Stomach smooth muscle (tissue), 2 donors: ENCODE data around the gene KRTAP10-11.
"Not testable (repeated sequence)": the region's sequence is repeated elsewhere in the genome, so short reads cannot be mapped to it uniquely, and the experiment has no call there.

Experiments
- H3K27ac ChIP-seq: one replicate; pipeline ENCODE4 v1.7.0; 2013; ENCODE audit warnings: mild to moderate bottlenecking, low read length, inconsistent platforms
- H3K27me3 ChIP-seq, 2 donors: one replicate each; pipeline ENCODE4 v1.7.0; 2013; ENCODE audit warnings: low read length in 2 of 2; ENCODE audit not compliant: insufficient read depth in 2 of 2, control insufficient read depth in 1 of 2
- H3K36me3 ChIP-seq, 2 donors: one replicate each; pipeline ENCODE4 v1.7.0; 2013; ENCODE audit warnings: low read length in 2 of 2; ENCODE audit not compliant: control insufficient read depth in 2 of 2, insufficient read depth in 2 of 2
- H3K4me1 ChIP-seq: one replicate; pipeline ENCODE4 v1.7.0; 2013; ENCODE audit warnings: low read length; ENCODE audit not compliant: control insufficient read depth, insufficient read depth
- H3K4me3 ChIP-seq, 2 donors: one replicate each; pipeline ENCODE4 v1.7.0; 2013; ENCODE audit warnings: low read length in 2 of 2
- H3K9ac ChIP-seq, 2 donors: one replicate each; pipeline ENCODE4 v1.7.0; 2013; ENCODE audit warnings: low read length in 2 of 2, mild to moderate bottlenecking in 1 of 2
- H3K9me3 ChIP-seq, 2 donors: one replicate each; pipeline ENCODE4 v1.7.0; 2013; ENCODE audit warnings: low read length in 2 of 2; ENCODE audit not compliant: control insufficient read depth in 2 of 2
- donor health status: healthy.
- donor health status: Pancreatic carcinoma.

Gene KRTAP10-11

DNA sequence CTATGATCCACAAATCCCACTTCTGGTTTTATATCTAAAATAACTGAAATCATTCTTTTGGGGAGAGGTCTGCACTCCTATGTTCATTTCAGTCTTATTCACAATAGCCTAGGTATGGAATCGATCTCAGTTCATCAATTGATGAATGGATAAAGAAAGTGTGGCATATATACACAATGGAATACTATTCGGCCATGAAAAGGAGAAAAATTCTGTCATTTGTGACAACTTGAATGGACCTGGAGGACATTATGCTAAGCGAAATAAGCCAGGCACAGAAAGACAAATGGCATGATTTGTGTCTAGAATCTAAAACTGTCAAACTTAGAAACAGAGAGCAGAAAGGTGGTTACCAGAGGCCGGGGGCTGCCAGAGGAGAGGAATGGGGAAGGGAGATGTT, 39.7 kb upstream of the KRTAP10-11 start:
- no peak overlapping the region for H3K4me3 ChIP-seq
- H3K36me3 ChIP-seq, result no peaks in the 10 kb centered on the region
- peaks cover 1 to 3% of the 10 kb centered on the region in 2 donors for H3K9me3 ChIP-seq
- peaks cover 5 to 15% of the 10 kb centered on the region in 2 donors for H3K27me3 ChIP-seq
- no peak overlapping the region for H3K9ac ChIP-seq
- H3K4me1 ChIP-seq, result no peaks in the 10 kb centered on the region
- H3K27ac ChIP-seq, result no peak overlapping the region

DNA sequence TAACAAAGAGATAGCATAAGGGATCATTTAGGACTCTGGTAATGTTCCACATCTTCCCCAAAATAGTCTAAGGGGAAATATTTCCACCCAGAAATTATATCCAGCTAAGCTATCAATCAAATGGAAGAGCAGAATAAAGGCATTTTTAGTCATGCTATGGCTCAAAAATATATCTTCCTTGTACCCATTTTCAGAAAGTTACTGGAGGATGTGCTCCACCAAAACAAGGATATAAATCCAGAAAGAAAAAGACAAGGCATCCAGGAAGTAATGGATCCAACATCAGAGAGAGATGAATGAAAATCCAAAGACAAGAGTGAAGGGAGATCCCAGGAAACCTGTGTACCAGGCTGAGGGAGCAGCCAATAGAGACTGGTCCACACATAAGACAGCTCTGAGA, 37.0 kb upstream of the KRTAP10-11 start:
- H3K4me3 ChIP-seq, result no peak overlapping the region
- H3K9ac ChIP-seq, result no peak overlapping the region
- peaks cover 3 to 6% of the 10 kb centered on the region in 2 donors for H3K9me3 ChIP-seq
- H3K4me1 ChIP-seq, result no peaks in the 10 kb centered on the region
- H3K36me3 ChIP-seq, result no peaks in the 10 kb centered on the region
- H3K27me3 ChIP-seq, result peaks cover 0 to 5% of the 10 kb centered on the region in 2 donors
- H3K27ac ChIP-seq, result no peak overlapping the region

DNA sequence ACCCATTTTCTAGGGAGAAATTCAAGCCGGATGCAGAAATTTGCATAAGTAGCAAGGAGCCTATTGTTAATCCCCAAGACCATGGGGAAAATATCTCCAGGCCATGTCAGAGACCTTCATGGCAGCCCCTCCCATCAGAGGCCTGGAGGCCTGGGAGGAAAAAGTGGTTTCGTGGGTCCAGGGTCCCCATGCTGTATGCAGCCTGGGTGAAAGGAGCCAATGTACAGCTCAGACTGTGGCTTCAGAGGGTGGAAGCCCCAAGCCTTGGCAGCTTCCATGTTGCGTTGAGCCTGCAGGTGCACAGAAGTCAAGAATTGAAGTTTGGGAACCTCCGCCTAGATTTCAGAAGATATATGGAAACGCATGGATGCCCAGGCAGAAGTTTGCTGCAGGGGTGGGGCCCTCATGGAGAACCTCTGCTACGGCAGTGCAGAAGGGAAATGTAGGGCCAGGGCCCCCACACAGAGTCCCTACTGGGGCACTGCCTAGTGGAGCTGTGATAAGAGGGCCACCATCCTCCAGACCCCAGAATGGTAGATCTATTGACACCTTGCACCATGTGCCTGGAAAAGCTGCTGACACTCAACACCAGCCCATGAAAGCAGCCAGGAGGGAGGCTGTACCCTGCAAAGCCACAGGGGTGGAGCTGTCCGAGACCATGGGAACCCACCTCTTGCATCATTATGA, 35.9 kb upstream of the KRTAP10-11 start:
- H3K9me3 ChIP-seq, H3K27ac ChIP-seq, H3K4me1 ChIP-seq, H3K27me3 ChIP-seq, H3K9ac ChIP-seq, H3K4me3 ChIP-seq, H3K36me3 ChIP-seq: not testable (repeated sequence)

DNA sequence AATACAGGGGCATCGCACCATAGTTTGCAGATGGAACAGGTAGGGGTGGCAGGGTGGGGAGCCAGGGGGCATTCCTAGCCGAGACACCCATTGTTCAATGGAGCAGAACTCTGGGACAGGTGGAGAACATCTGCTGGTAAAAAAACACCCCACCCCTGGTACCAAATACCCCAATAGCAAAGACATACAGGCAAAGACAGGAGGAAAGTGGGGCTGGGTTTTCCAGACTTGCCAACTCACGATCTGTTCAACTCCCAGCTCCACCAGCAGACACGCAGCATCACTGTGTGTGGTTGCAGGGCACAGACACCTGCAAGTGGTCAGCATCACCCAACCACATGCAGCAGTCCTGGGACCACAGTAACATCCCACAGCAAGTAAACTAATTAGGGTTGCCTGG, 34.7 kb upstream of the KRTAP10-11 start:
- Histone ChIP-seq H3K4me3 (no peak overlapping the region), H3K4me1 (no peaks in the 10 kb centered on the region), H3K9ac (no peak overlapping the region), H3K9me3 (peaks cover 3 to 6% of the 10 kb centered on the region in 2 donors), H3K27me3 (peaks cover 2 to 6% of the 10 kb centered on the region in 2 donors), H3K27ac (no peak overlapping the region), H3K36me3 (no peaks in the 10 kb centered on the region)

DNA sequence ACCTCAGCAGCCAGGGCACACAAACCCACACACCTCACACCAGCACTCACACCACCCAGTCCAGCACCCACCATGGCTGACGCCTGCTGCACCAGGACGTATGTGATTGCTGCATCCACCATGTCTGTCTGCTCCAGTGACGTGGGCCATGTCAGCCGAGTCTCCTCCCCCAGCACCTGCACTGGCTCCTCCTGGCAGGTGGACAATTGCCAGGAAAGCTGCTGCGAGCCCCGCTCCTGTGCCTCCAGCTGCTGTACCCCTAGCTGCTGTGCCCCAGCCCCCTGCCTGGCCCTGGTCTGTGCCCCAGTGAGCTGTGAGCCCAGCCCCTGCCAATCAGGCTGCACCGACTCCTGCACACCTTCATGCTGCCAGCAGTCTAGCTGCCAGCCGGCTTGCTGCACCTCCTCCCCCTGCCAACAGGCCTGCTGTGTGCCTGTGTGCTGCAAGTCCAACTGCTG, 34.2 kb upstream of the KRTAP10-11 start, which contains the start of gene KRTAP10-8:
KRTAP10-8 (plus strand) TSS at position 51 of the 458 bp plus-strand sequence; CDS start at position 73, 22 bp downstream.
- Histone ChIP-seq H3K4me1 (no peaks in the 10 kb centered on the region), H3K4me3 (no peak within 1 kb of the TSS), H3K9ac (no peak within 1 kb of the TSS), H3K27me3 (peaks cover 2 to 6% of the 10 kb centered on the region in 2 donors), H3K27ac (no peak within 1 kb of the TSS), H3K9me3 (peaks cover 3 to 6% of the 10 kb centered on the region in 2 donors), H3K36me3 (no peaks in the 10 kb centered on the region)

DNA sequence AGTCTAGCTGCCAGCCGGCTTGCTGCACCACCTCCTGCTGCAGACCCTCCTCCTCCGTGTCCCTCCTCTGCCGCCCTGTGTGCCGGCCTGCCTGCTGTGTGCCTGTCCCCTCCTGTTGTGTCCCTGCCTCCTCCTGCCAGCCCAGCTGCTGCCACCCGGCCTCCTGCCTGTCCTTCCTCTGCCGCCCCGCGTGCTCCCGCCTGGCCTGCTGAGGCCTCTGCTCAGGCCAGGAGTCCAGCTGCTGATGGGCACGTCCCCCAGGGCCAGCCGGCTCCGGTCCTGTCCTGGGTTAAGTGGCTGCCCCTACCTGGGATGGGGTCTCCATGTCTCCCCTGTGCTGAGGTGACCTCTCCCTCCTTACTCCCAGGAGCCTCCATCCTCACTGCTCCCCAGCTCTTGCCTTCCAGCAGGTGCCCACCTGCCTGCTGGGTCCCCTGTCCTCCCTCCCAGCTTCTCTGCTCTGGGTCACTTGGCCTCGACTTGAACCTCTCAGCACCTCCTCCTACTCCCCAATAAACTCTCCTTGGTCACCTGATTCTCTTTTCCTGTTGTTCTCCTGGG, 33.5 kb upstream of the KRTAP10-11 start:
- Histone ChIP-seq H3K4me3 (no peak overlapping the region), H3K27me3 (peaks cover 2 to 6% of the 10 kb centered on the region in 2 donors), H3K9ac (no peak overlapping the region), H3K27ac (no peak overlapping the region), H3K4me1 (no peaks in the 10 kb centered on the region), H3K9me3 (peaks cover 3 to 6% of the 10 kb centered on the region in 2 donors), H3K36me3 (no peaks in the 10 kb centered on the region)

DNA sequence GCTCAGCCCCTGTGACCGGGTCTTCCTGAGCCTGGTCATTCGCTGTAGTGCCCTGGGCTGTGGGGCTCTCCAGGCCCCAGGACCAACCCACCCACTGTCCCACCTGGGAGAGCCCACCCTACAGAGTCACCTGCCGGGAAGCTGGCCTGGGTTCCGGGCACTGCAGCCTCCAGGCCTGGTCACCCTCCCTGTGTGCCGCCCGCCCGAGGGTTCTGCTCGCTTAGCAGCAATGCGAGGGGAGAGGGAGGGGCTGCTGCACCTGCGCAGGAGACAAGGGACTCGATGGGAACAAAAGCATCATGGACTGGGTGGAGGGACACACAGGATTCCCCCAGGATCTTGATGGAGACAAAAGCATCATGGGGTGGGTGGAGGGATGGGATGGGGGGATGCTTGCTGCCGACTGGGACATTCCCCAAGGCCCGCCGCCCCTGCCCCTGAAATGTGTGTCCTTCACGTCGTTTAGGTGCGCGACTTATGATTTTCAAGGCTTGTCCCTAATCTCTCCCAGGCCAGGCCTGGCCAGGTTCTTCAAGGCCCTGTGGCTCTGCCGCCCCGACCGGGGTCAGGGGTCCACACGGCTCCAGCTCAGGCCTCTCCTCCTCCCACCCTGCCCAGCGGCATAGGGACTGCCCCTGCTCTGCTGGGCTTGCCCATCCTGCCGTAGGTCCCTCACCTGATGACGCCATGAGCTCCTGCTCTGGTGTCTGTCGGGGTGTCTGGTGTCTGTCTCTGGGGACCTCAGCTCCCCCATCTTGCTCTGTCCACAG, 32.6 kb upstream of the KRTAP10-11 start:
- no peak overlapping the region for H3K9ac ChIP-seq
- H3K27me3 ChIP-seq, result peaks cover 2 to 6% of the 10 kb centered on the region in 2 donors

DNA sequence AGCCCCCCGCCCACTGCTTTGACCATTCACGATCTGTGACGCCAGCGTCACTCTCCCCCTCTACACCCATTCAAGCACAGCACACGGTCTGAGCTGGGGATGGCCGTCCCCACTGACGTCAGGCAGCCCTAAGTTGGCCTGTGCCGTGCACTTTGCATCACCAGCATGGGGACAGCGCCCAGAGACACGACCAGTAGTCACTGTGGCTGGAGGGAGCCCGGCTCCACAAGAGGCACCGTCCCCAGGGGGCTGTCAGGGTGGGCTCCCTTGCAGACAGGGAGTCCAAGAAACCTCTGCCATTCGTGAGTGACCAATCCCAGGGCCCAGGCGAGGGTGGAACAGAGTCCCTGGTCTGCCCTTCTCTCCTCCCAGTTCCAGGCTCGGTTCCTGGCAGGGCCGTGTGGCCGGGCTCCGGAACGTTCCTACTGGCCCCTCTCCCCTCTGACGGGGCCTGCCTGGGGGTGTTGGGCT, 32.0 kb upstream of the KRTAP10-11 start:
- Histone ChIP-seq H3K36me3 (no peaks in the 10 kb centered on the region), H3K9ac (no peak overlapping the region), H3K27ac (no peak overlapping the region), H3K4me1 (no peaks in the 10 kb centered on the region), H3K27me3 (peaks cover 2 to 8% of the 10 kb centered on the region in 2 donors), H3K4me3 (no peak overlapping the region), H3K9me3 (peaks cover 3 to 9% of the 10 kb centered on the region in 2 donors)

More for the DNA sequence above, 32.6 kb upstream of the KRTAP10-11 start:
- Histone ChIP-seq H3K4me1 (no peaks in the 10 kb centered on the region), H3K36me3 (no peaks in the 10 kb centered on the region), H3K27ac (no peak overlapping the region), H3K4me3 (no peak overlapping the region), H3K9me3 (peaks cover 3 to 6% of the 10 kb centered on the region in 2 donors)

DNA sequence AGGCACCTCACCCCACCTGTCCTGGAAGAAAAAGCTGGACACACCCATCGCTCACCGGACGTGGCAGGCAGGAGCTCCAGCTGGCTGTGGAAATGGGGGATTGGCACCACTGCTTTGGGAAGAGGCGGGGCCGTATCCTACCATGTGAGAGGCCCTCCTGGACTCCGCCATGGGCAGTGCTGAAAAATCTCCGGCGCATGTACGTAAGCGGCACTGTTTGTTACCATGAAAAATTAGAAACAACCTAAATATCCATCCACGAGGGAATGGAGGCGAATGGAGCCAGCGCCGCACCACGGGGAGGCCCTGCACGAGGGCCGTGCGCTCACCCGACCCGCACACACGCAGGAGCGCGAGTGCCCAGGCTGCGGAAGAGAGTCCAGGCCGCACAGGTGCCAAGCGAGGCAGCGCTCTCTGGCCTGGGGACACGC, 31.2 kb upstream of the KRTAP10-11 start:
- H3K27me3 ChIP-seq, result peaks cover 2 to 8% of the 10 kb centered on the region in 2 donors
- H3K9ac ChIP-seq, result no peak overlapping the region
- no peaks in the 10 kb centered on the region for H3K4me1 ChIP-seq
- no peak overlapping the region for H3K4me3 ChIP-seq
- no peaks in the 10 kb centered on the region for H3K36me3 ChIP-seq
- H3K9me3 ChIP-seq, result peaks cover under 1 to 12% of the 10 kb centered on the region in 2 donors
- H3K27ac ChIP-seq, result no peak overlapping the region

DNA sequence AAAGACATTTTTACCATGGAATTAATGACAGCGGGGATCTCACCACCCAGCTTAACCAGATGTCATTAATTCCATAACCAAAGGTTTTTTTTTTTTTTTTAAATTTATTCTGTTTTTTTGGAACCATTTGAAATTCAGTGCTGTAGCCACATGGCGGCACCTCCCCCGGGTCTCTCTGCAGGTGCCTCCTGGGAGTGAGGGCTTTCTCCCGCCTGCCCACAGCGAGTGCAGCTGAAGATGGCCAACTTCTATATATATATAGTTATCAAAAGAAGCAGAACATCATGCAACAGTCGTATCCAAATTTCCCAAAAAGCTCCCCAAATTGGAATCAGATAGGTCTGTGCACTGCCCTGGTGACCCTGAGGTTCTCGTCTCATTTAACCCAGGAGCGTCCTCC, 30.7 kb upstream of the KRTAP10-11 start:
- no peaks in the 10 kb centered on the region for H3K36me3 ChIP-seq

More for the DNA sequence above, 30.7 kb upstream of the KRTAP10-11 start:
- Histone ChIP-seq H3K9me3 (peaks cover 2 to 14% of the 10 kb centered on the region in 2 donors), H3K9ac (no peak overlapping the region), H3K4me1 (no peaks in the 10 kb centered on the region), H3K4me3 (no peak overlapping the region), H3K27me3 (peaks cover 2 to 8% of the 10 kb centered on the region in 2 donors), H3K27ac (no peak overlapping the region)
